Mesangial cell (primary cell): Measurements from ENCODE around the gene ZFAND5. TPM values are rescaled to one million over a fixed set of nuclear protein-coding genes. Genes with fewer than 3 reads are reported as not detected.

Experiments
- total RNA-seq: library from RNA; depleted of rRNA; stranded (reverse); fragments of >200 nt; gene quantifications from 2 replicates; pipeline ENCODE4 v1.2.3, GENCODE V29; 2015

The ZFAND5 gene, protein sequence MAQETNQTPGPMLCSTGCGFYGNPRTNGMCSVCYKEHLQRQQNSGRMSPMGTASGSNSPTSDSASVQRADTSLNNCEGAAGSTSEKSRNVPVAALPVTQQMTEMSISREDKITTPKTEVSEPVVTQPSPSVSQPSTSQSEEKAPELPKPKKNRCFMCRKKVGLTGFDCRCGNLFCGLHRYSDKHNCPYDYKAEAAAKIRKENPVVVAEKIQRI
- total RNA-seq: 83.6 and 118 TPM in 2 replicates

DNA sequence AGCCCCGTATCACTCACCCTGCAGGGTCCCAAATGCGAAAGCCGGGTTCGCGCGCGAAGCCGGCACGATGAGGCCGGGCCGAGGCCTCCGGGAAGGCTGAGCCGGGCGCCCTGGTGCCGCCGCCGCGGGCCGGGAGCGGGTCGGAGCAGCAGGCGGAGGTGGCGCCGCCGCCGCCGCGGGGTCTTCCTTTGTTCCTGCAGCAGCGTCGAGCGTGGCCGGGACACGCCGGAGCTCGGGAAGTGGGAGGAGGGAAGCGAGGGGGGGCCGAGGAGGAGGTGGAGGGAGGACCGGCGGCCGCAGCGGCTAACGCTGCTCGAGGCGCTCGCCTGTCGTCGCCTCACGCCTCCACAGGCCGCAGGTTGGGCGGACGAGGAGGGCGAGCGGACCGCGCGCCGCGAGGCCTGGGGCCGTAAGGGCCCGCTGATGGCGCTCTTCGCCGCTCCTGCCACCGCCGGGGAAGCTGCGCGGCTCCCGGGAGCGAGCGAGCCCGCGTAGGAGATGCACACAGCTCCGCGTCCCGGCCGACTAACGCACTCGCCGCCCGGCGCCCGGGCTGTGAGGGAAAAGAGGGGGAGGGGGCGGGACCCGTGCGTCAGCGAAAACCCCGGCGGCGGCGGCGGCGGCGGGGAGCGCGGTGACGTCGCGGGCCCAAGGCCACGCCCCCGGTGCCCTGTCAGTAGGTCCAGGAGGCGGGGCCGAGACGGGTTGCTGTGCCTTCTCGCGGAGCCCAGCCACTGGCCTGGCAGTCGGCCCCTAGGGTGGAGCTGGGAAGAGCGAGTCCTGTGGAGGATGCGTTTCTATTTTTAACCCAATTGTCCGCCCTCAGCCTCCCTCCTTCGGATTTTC, at the start of gene ZFAND5:
Gene ZFAND5 (minus strand): TSS at position 530 of the 846 bp plus-strand sequence. CDS start 4,430 bp downstream, outside the sequence.

Other genes starting within 250 kb of the ZFAND5 start
- 0.76 TPM in 1 of 2 replicates, not detected in the other for gene GDA, start 215.8 kb downstream of the ZFAND5 start, total RNA-seq
- gene TMC1, start 156.4 kb upstream of the ZFAND5 start, total RNA-seq: not detected in 2 replicates